Stomach (tissue), 4 donors: ENCODE results near the gene NFIX.

ENCODE experiments used
- POLR2A ChIP-seq, 4 donors: fragments of 450-650 bp; IDR thresholded peaks; one replicate each; pipeline ENCODE4 v1.6.1; 2016; ENCODE audit warnings: antibody characterized with exemption in 4 of 4, control low read depth in 2 of 4, mild to moderate bottlenecking in 1 of 4, moderate library complexity in 1 of 4
- POLR2AphosphoS5 ChIP-seq, 3 donors: sonication (generic); formaldehyde crosslinking; IDR thresholded peaks; one replicate each; pipeline ENCODE4 v1.6.1; 2016; ENCODE audit warnings: antibody characterized with exemption in 3 of 3
- TF ChIP-seq, protein P1 (sequence below), 7 experiments: fragments of 450-650 bp in 4 of 7; fragments of 200-600 bp in 3 of 7; sonication (generic) in 3 of 7; IDR thresholded peaks; one replicate each; pipeline ENCODE4 v1.5.1; 2016 to 2019; ENCODE audit warnings: antibody characterized with exemption in 7 of 7, control low read depth in 2 of 7, mild to moderate bottlenecking in 1 of 7

DNA sequence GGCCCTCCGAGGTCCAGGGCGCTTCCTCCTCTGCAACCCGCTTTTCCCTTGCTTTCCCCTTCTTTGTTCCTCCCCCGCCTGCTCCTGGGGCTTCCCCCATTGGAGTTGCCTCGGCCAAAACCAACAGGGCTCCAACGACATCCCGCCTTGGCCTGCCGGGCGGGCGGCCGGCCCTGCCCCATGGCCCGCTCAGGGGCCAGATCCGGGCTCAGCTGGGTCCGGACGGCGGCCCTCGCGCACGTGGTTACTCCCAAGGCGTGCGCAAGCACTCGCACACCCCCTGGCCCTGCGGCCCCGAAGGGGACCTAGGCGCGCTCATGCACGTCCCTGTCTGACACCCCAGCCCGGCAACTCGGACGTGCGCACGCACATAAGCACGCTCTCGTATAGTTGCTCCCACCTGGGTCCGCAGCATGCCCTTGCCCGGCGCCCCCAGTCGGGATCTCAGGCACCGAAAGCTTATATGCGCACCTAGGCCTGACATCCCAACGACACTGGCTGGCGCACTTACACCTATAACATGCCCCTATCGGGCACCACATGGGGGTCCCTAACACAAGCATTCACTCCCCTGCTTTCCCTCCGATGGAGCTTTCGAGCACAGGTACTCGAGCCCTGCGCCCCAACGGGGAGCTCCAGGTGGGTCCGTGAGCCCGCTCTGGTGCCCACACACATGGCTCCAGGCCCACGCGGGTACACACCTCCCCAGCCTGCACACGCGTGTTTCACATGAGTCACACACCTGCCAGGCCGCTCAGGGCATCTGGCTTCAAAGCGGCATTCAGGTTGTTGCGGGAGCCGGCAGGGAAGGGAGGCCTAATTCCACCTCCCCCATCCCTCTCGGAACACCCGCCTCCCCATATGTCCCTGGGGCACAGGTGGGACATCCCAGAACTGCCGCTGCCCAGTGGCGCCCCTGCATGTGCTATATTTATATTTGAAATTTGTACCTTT lies 15.0 kb downstream of the NFIX start:
- TF ChIP-seq, protein P1, sequence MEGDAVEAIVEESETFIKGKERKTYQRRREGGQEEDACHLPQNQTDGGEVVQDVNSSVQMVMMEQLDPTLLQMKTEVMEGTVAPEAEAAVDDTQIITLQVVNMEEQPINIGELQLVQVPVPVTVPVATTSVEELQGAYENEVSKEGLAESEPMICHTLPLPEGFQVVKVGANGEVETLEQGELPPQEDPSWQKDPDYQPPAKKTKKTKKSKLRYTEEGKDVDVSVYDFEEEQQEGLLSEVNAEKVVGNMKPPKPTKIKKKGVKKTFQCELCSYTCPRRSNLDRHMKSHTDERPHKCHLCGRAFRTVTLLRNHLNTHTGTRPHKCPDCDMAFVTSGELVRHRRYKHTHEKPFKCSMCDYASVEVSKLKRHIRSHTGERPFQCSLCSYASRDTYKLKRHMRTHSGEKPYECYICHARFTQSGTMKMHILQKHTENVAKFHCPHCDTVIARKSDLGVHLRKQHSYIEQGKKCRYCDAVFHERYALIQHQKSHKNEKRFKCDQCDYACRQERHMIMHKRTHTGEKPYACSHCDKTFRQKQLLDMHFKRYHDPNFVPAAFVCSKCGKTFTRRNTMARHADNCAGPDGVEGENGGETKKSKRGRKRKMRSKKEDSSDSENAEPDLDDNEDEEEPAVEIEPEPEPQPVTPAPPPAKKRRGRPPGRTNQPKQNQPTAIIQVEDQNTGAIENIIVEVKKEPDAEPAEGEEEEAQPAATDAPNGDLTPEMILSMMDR (IDR thresholded peaks at IDR 0.05) = no peak
- no peak for TF ChIP-seq POLR2A (IDR thresholded peaks at IDR 0.05)
- TF ChIP-seq POLR2AphosphoS5 (IDR thresholded peaks at IDR 0.05) = peak in 1 of 3 donors; percentile 28
